Measurements from ENCODE around the gene RACK1. TPM values are rescaled to one million over a fixed set of nuclear protein-coding genes. Genes with fewer than 3 reads are reported as not detected.

Gene RACK1
- total RNA-seq, 4 donors from 2014 or later = 1,597 to 2,011 (median 1,911) TPM

GRCh38 chr5:181231432-181231831 lies 12.3 kb downstream of the RACK1 start:
- no peak for TF ChIP-seq CTCF (IDR thresholded peaks at IDR 0.05; ENCODE audit: low read depth)

- TF ChIP-seq CTCF (IDR thresholded peaks at IDR 0.05; ENCODE audit: low read depth) = no peak
Observed at GRCh38 chr5:181230551-181230950, 13.2 kb downstream of the RACK1 start.

- no peak for TF ChIP-seq CTCF (IDR thresholded peaks at IDR 0.05; ENCODE audit: low read depth)
Observed at GRCh38 chr5:181229996-181230395, 13.7 kb downstream of the RACK1 start.

- TF ChIP-seq CTCF (IDR thresholded peaks at IDR 0.05; ENCODE audit: low read depth) = no peak
Observed at GRCh38 chr5:181224390-181225229, 19.1 kb downstream of the RACK1 start.

- no peak for TF ChIP-seq CTCF (IDR thresholded peaks at IDR 0.05; ENCODE audit: low read depth)
Observed at GRCh38 chr5:181223729-181224389, 19.8 kb downstream of the RACK1 start.

- TF ChIP-seq CTCF (IDR thresholded peaks at IDR 0.05; ENCODE audit: low read depth) = no peak
Observed at GRCh38 chr5:181223058-181223728, 20.5 kb downstream of the RACK1 start, which contains the start of gene TRIM41. TSS of gene TRIM41 (plus strand) at chr5:181223281. CDS start at chr5:181224000, 719 bp downstream.

- TF ChIP-seq CTCF (IDR thresholded peaks at IDR 0.05; ENCODE audit: low read depth) = no peak
Observed at GRCh38 chr5:181222630-181223057, 21.1 kb downstream of the RACK1 start.
